ENCODE measurements around the gene EGLN3.

The EGLN3 gene

GRCh38 chr14:33992274-33993007 is 41.6 kb upstream of the EGLN3 start:
- H3K4me3 ChIP-seq (ENCODE audit: low read depth, low read length) = no peak overlapping the region
- no peak for DNase-seq (ENCODE audit: low read depth)
- TF ChIP-seq CTCF (IDR thresholded peaks at IDR 0.05; ENCODE audit: control insufficient read depth, extremely low read depth, insufficient read depth) = no peak

GRCh38 chr14:33990790-33991189 is 39.9 kb upstream of the EGLN3 start:
- TF ChIP-seq CTCF (IDR thresholded peaks at IDR 0.05; ENCODE audit: control insufficient read depth, extremely low read depth, insufficient read depth) = no peak
- DNase-seq (ENCODE audit: low read depth) = no peak

GRCh38 chr14:33987565-33988080 is 36.7 kb upstream of the EGLN3 start:
- no peak for TF ChIP-seq CTCF (IDR thresholded peaks at IDR 0.05; ENCODE audit: control insufficient read depth, extremely low read depth, insufficient read depth)
- DNase-seq (ENCODE audit: low read depth) = peak; percentile 79
- H3K4me3 ChIP-seq (ENCODE audit: low read depth, low read length) = no peak overlapping the region

More at GRCh38 chr14:33990790-33991189, 39.9 kb upstream of the EGLN3 start:
- no peak overlapping the region for H3K4me3 ChIP-seq (ENCODE audit: low read depth, low read length)

- H3K4me3 ChIP-seq (ENCODE audit: low read depth, low read length) = no peak overlapping the region
- no peak for TF ChIP-seq CTCF (IDR thresholded peaks at IDR 0.05; ENCODE audit: control insufficient read depth, extremely low read depth, insufficient read depth)
- no peak for DNase-seq (ENCODE audit: low read depth)
Measured at GRCh38 chr14:33986804-33987203, 35.9 kb upstream of the EGLN3 start.

GRCh38 chr14:33985242-33985641 is 34.4 kb upstream of the EGLN3 start:
- DNase-seq (ENCODE audit: low read depth) = no peak
- no peak overlapping the region for H3K4me3 ChIP-seq (ENCODE audit: low read depth, low read length)
- TF ChIP-seq CTCF (IDR thresholded peaks at IDR 0.05; ENCODE audit: control insufficient read depth, extremely low read depth, insufficient read depth) = no peak

GRCh38 chr14:33979613-33980276 is 28.9 kb upstream of the EGLN3 start:
- no peak for TF ChIP-seq CTCF (IDR thresholded peaks at IDR 0.05; ENCODE audit: control insufficient read depth, extremely low read depth, insufficient read depth)
- H3K4me3 ChIP-seq (ENCODE audit: low read depth, low read length) = no peak overlapping the region

More at GRCh38 chr14:33979613-33980276, 28.9 kb upstream of the EGLN3 start:
- DNase-seq (ENCODE audit: low read depth) = no peak
